Liver (tissue), 9 donors: Measurements from ENCODE around the gene HELZ2. TPM values are rescaled to one million over a fixed set of nuclear protein-coding genes. Genes with fewer than 3 reads are reported as not detected.

Source experiments
- DNase-seq: peaks from one replicate; pipeline ENCODE4 v3.0.0-alpha.2; 2017; ENCODE audit warnings: low spot score
- H3K27ac ChIP-seq, 2 donors: one replicate each; pipeline ENCODE4 v1.7.0; 2013; ENCODE audit warnings: inconsistent platforms in 2 of 2, low read length in 2 of 2, control low read depth in 1 of 2, low read depth in 1 of 2, mild to moderate bottlenecking in 1 of 2
- H3K27me3 ChIP-seq, 4 donors: one replicate each; pipeline versions ENCODE4 v1.6.1 to v1.7.0; 2013; ENCODE audit warnings: low read length in 3 of 4, inconsistent platforms in 1 of 4, mild to moderate bottlenecking in 1 of 4, moderate library complexity in 1 of 4; ENCODE audit not compliant: control insufficient read depth in 4 of 4, insufficient read depth in 4 of 4
- H3K36me3 ChIP-seq, 4 donors: one replicate each; pipeline versions ENCODE4 v1.6.1 to v1.7.0; 2013; ENCODE audit warnings: low read length in 3 of 4, mild to moderate bottlenecking in 3 of 4, low read depth in 1 of 4, moderate library complexity in 1 of 4; ENCODE audit not compliant: control insufficient read depth in 4 of 4, insufficient read depth in 3 of 4
- H3K4me1 ChIP-seq, 4 donors: one replicate each; pipeline versions ENCODE4 v1.6.1 to v1.7.0; 2013; ENCODE audit warnings: low read length in 3 of 4, mild to moderate bottlenecking in 3 of 4, moderate library complexity in 1 of 4; ENCODE audit not compliant: control insufficient read depth in 4 of 4, insufficient read depth in 4 of 4
- H3K4me3 ChIP-seq, 3 donors: one replicate each; pipeline versions ENCODE4 v1.6.1 to v1.7.0; 2013; ENCODE audit warnings: low read length in 3 of 3, control low read depth in 1 of 3, low read depth in 1 of 3, mild to moderate bottlenecking in 1 of 3
- H3K9ac ChIP-seq, 2 donors: one replicate each; pipeline ENCODE4 v1.7.0; 2013; ENCODE audit warnings: low read length in 2 of 2, mild to moderate bottlenecking in 2 of 2, moderate library complexity in 2 of 2, control low read depth in 1 of 2, low read depth in 1 of 2
- H3K9me3 ChIP-seq, 4 donors: one replicate each; pipeline versions ENCODE4 v1.6.1 to v1.7.0; 2013; ENCODE audit warnings: low read length in 3 of 4; ENCODE audit not compliant: control insufficient read depth in 4 of 4
- EGR1 ChIP-seq, 2 donors: IDR thresholded peaks; 2 replicates each; pipeline ENCODE4 v1.6.1; 2016 to 2018; ENCODE audit warnings: antibody characterized with exemption in 2 of 2, low read depth in 2 of 2
- FOXA2 ChIP-seq: IDR thresholded peaks from 2 replicates; pipeline ENCODE4 v1.6.1; 2016; ENCODE audit warnings: antibody characterized with exemption
- GABPA ChIP-seq, 2 donors: IDR thresholded peaks in 1 of 2; conservative IDR thresholded peaks in 1 of 2; 2 replicates each; pipeline ENCODE4 v1.6.1; 2016; ENCODE audit warnings: antibody characterized with exemption in 2 of 2, mild to moderate bottlenecking in 1 of 2, moderate library complexity in 1 of 2
- HNF4A ChIP-seq, 2 donors: conservative IDR thresholded peaks; 2 replicates each; pipeline ENCODE4 v1.6.1; 2016; ENCODE audit warnings: antibody characterized with exemption in 2 of 2, mild to moderate bottlenecking in 2 of 2
- HNF4G ChIP-seq: IDR thresholded peaks from 2 replicates; pipeline ENCODE4 v1.6.1; 2016; ENCODE audit warnings: antibody characterized with exemption
- JUND ChIP-seq, 2 donors: IDR thresholded peaks; 2 replicates each; pipeline ENCODE4 v1.6.1; 2016; ENCODE audit warnings: antibody characterized with exemption in 2 of 2
- NR2F2 ChIP-seq: IDR thresholded peaks from 2 replicates; pipeline ENCODE4 v1.6.1; 2016; ENCODE audit warnings: antibody characterized with exemption
- RXRA ChIP-seq, 2 donors: IDR thresholded peaks; 2 replicates each; pipeline ENCODE4 v1.6.1; 2017 to 2018; ENCODE audit warnings: antibody characterized with exemption in 2 of 2, mild to moderate bottlenecking in 1 of 2
- YY1 ChIP-seq: IDR thresholded peaks from 2 replicates; pipeline ENCODE4 v1.6.1; 2016; ENCODE audit warnings: antibody characterized with exemption, mild to moderate bottlenecking
- WGBS: extraction: QIAGEN DNeasy Blood & Tissue Kit; methylation state at CpG from one replicate; pipeline ENCODE4 v1.1.7; 2013; 5-methylcytosine and 5-hydroxymethylcytosine counted together
- polyA plus RNA-seq, 2 donors: library from polyadenylated mRNA; stranded (reverse) in 1 of 2; unstranded in 1 of 2; fragments of 200-250 nt in 1 of 2; fragments of >200 nt in 1 of 2; fragmentation: Nextera tagmentation in 1 of 2; extraction: Ambion mirVana in 1 of 2; gene quantifications; one replicate each; pipeline versions ENCODE4 v1.2.1 to v1.2.3, GENCODE V29; 2013 to 2015
- total RNA-seq, 2 donors: library from RNA; depleted of rRNA; stranded (reverse); fragments of >200 nt; gene quantifications; one replicate each; pipeline ENCODE4 v1.2.3, GENCODE V29; 2014
- TF ChIP-seq, protein P1 (sequence below): IDR thresholded peaks from 2 replicates; pipeline ENCODE4 v1.6.1; 2016; ENCODE audit warnings: antibody characterized with exemption, mild to moderate bottlenecking
- TF ChIP-seq, protein P2 (sequence below): IDR thresholded peaks from 2 replicates; pipeline ENCODE4 v1.6.1; 2016; ENCODE audit warnings: antibody characterized with exemption
- TF ChIP-seq, protein P3 (sequence below): fragments of 150-350 bp; IDR thresholded peaks from 2 replicates; pipeline ENCODE4 v1.5.1; 2017; ENCODE audit warnings: improper control_type of control experiment, low read depth, low read length; ENCODE audit not compliant: missing input control
- TF ChIP-seq, protein P4 (sequence below): IDR thresholded peaks from 2 replicates; pipeline ENCODE4 v1.6.1; 2016; ENCODE audit warnings: antibody characterized with exemption
- TF ChIP-seq, protein P5 (sequence below): IDR thresholded peaks from 2 replicates; pipeline ENCODE4 v1.6.1; 2016; ENCODE audit warnings: antibody characterized with exemption
- donor health status: healthy.
- donor health status: healthy.
- donor health status: healthy.
- donor health status: healthy.
- donor health status: healthy.

The HELZ2 gene
- total and polyA plus RNA-seq, 4 donors = 3.7 to 26.6 (median 15.5) TPM

DNA sequence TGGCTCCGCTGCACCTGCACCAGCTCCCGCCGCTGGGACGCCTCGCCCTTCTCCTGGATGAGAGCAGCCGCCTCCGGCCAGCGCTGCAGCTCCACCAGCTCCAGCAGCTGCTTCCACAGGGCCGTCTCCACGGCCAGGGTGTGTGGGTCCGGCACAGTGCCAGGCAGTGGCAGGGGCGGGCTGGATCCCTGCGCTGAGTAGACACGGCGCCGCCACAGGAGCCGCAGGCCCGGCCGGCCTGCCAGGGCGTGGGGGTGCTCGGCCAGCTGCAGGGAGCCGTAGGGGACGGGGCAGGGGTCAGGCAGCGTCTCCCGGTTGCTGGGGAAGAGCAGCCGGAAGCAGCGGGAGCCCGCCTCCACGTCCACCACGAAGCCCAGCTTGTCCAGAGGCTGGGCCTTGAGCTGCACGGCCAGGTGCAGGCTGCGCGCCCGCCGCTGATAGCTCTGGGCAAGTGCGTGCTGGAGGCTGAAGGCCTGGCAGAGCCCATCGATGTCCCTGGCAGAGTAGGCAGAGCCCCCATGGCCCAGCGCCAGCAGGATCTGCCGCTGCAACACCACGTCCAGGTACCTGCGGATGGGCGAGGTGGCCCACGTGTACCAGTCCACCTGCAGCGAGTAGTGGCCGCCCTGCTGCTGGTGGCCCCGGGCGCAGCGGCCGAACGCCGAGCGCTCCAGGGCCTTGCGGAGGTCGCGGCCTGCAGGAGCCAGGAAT lies 10.7 kb downstream of the HELZ2 start (continued):
- TF ChIP-seq, protein P1, sequence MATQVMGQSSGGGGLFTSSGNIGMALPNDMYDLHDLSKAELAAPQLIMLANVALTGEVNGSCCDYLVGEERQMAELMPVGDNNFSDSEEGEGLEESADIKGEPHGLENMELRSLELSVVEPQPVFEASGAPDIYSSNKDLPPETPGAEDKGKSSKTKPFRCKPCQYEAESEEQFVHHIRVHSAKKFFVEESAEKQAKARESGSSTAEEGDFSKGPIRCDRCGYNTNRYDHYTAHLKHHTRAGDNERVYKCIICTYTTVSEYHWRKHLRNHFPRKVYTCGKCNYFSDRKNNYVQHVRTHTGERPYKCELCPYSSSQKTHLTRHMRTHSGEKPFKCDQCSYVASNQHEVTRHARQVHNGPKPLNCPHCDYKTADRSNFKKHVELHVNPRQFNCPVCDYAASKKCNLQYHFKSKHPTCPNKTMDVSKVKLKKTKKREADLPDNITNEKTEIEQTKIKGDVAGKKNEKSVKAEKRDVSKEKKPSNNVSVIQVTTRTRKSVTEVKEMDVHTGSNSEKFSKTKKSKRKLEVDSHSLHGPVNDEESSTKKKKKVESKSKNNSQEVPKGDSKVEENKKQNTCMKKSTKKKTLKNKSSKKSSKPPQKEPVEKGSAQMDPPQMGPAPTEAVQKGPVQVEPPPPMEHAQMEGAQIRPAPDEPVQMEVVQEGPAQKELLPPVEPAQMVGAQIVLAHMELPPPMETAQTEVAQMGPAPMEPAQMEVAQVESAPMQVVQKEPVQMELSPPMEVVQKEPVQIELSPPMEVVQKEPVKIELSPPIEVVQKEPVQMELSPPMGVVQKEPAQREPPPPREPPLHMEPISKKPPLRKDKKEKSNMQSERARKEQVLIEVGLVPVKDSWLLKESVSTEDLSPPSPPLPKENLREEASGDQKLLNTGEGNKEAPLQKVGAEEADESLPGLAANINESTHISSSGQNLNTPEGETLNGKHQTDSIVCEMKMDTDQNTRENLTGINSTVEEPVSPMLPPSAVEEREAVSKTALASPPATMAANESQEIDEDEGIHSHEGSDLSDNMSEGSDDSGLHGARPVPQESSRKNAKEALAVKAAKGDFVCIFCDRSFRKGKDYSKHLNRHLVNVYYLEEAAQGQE = no peak
- no peak for TF ChIP-seq HNF4G
- TF ChIP-seq, protein P2, sequence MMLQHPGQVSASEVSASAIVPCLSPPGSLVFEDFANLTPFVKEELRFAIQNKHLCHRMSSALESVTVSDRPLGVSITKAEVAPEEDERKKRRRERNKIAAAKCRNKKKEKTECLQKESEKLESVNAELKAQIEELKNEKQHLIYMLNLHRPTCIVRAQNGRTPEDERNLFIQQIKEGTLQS = no peak
- TF ChIP-seq, protein P3, sequence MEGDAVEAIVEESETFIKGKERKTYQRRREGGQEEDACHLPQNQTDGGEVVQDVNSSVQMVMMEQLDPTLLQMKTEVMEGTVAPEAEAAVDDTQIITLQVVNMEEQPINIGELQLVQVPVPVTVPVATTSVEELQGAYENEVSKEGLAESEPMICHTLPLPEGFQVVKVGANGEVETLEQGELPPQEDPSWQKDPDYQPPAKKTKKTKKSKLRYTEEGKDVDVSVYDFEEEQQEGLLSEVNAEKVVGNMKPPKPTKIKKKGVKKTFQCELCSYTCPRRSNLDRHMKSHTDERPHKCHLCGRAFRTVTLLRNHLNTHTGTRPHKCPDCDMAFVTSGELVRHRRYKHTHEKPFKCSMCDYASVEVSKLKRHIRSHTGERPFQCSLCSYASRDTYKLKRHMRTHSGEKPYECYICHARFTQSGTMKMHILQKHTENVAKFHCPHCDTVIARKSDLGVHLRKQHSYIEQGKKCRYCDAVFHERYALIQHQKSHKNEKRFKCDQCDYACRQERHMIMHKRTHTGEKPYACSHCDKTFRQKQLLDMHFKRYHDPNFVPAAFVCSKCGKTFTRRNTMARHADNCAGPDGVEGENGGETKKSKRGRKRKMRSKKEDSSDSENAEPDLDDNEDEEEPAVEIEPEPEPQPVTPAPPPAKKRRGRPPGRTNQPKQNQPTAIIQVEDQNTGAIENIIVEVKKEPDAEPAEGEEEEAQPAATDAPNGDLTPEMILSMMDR = no peak

DNA sequence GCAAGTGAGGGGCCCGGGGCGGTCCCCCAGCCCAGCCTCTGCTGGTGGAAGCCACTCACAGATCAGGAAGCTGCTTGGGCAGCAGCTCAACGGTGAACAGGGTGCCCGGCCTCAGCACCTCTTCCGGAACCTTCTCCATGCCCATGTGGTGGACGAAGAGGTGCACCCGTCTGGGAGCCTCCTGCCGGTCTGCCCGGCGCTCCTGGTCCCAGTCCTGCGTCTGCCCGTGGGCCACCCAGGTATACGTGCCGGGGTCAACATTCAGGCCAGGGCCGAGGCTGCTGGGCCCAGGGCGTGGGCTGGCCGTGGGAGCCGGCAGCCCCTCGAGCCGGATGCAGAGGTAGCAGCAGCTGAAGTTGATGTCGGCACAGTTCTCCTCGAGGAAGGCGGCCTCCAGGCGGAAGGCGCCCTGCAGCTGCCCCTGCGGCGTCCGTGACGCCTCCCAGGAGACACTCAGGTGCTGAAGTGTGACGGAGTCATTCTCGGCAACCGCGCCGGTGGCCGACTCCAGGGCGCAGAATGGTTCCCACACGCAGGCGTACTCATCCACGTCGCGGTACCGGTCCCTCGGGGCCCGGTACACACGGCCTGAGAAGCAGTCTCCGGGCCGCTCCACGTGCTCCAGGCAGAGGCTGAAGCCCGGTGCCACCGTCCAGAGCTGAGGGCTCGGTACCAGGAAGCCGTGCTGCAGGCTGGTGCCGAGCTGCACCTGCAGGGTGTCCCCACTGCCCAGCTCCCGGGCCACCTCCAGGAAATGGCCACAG lies 11.4 kb downstream of the HELZ2 start:
- TF ChIP-seq FOXA2 = no peak
- TF ChIP-seq RXRA (IDR thresholded peaks at IDR 0.05) = no peak
- TF ChIP-seq, protein P4, sequence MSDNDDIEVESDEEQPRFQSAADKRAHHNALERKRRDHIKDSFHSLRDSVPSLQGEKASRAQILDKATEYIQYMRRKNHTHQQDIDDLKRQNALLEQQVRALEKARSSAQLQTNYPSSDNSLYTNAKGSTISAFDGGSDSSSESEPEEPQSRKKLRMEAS = no peak
- TF ChIP-seq, protein P1 = no peak
- TF ChIP-seq YY1 = no peak
- no peak for TF ChIP-seq HNF4A (conservative IDR thresholded peaks at IDR 0.05)
- no peak for TF ChIP-seq NR2F2
- no peak for TF ChIP-seq EGR1 (IDR thresholded peaks at IDR 0.05; ENCODE audit: low read depth in 2 of 2)
- TF ChIP-seq GABPA (IDR thresholded peaks at IDR 0.05 in 1 of 2, conservative IDR thresholded peaks at IDR 0.05 in 1 of 2) = no peak
- TF ChIP-seq, protein P5, sequence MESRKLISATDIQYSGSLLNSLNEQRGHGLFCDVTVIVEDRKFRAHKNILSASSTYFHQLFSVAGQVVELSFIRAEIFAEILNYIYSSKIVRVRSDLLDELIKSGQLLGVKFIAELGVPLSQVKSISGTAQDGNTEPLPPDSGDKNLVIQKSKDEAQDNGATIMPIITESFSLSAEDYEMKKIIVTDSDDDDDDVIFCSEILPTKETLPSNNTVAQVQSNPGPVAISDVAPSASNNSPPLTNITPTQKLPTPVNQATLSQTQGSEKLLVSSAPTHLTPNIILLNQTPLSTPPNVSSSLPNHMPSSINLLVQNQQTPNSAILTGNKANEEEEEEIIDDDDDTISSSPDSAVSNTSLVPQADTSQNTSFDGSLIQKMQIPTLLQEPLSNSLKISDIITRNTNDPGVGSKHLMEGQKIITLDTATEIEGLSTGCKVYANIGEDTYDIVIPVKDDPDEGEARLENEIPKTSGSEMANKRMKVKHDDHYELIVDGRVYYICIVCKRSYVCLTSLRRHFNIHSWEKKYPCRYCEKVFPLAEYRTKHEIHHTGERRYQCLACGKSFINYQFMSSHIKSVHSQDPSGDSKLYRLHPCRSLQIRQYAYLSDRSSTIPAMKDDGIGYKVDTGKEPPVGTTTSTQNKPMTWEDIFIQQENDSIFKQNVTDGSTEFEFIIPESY = no peak
- TF ChIP-seq, protein P3 = no peak
- TF ChIP-seq JUND (IDR thresholded peaks at IDR 0.05) = no peak
- TF ChIP-seq, protein P2 = no peak
- Histone ChIP-seq H3K9ac (no peak overlapping the region), H3K36me3 (peaks cover 0 to 63% (median 39%) of the 10 kb centered on the region in 4 donors), H3K4me3 (no peak overlapping the region), H3K27ac (no peak overlapping the region), H3K4me1 (no peaks in the 10 kb centered on the region), H3K27me3 (no peaks in the 10 kb centered on the region), H3K9me3 (no peaks in the 10 kb centered on the region)
- 96% methylated on average over 54 of the region's 54 CpGs for WGBS
- DNase-seq = no peak
